ENCODE measurements around the gene ARHGEF7. TPM values are rescaled to one million over a fixed set of nuclear protein-coding genes. Genes with fewer than 3 reads are reported as not detected.

The ARHGEF7 gene
- total RNA-seq, 1 donor from 2014 or later, result 270 TPM

DNA sequence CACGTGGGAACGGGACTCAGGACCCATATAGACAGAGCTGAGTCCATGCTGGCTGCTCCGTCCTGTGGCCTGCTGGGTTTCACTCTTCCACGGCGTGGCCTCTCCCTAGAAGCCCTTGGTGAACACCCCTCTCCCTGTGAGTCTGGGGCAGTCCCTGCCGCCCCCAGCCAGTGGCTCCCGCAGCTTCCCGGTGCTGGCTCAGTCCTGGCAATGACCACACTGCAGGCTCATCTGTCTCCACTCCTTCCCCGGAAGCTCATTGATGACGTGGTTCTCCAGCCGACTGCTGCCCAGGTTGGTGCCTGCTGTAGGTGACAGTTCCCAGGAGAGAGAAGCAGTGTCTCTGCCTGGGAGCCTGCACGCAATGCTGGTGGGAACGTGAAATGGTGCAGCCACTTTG, 203.3 kb downstream of the ARHGEF7 start:
- DNase-seq (ENCODE audit: low spot score), result no peak
- Mint-ChIP-seq H3K9me3 (ENCODE audit: unreplicated experiment) (no peaks in the 10 kb centered on the region), H3K4me3 (ENCODE audit: unreplicated experiment) (no peak overlapping the region), H3K4me1 (ENCODE audit: unreplicated experiment) (peaks cover 9% of the 10 kb centered on the region), H3K27ac (ENCODE audit: unreplicated experiment) (peak overlapping the region; percentile 74), H3K36me3 (ENCODE audit: low read depth, unreplicated experiment) (peaks cover 22% of the 10 kb centered on the region), H3K27me3 (ENCODE audit: unreplicated experiment) (peaks cover 26% of the 10 kb centered on the region)
- TF ChIP-seq, protein P1, sequence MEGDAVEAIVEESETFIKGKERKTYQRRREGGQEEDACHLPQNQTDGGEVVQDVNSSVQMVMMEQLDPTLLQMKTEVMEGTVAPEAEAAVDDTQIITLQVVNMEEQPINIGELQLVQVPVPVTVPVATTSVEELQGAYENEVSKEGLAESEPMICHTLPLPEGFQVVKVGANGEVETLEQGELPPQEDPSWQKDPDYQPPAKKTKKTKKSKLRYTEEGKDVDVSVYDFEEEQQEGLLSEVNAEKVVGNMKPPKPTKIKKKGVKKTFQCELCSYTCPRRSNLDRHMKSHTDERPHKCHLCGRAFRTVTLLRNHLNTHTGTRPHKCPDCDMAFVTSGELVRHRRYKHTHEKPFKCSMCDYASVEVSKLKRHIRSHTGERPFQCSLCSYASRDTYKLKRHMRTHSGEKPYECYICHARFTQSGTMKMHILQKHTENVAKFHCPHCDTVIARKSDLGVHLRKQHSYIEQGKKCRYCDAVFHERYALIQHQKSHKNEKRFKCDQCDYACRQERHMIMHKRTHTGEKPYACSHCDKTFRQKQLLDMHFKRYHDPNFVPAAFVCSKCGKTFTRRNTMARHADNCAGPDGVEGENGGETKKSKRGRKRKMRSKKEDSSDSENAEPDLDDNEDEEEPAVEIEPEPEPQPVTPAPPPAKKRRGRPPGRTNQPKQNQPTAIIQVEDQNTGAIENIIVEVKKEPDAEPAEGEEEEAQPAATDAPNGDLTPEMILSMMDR (IDR thresholded peaks at IDR 0.05; ENCODE audit: unreplicated experiment), result no peak

DNA sequence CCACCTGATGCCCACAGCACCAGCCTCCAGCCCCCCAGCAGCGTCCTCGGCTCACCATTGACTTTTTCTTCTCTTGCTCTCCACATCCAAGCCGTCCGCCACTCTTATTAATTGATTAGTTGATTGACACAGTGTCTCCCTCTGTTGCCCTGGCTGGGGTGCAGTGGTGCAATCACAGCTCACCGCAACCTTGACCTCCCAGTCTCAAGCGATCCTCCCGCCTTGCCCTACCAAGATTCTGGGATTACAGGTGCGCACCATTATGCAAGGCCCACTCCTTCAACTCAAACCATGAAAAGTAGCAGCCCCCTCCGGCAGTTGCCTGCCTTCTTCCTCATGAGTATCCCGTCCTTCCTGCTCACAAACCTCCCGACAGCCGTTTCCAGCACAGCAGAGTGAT, 204.4 kb downstream of the ARHGEF7 start:
- peaks cover 16% of the 10 kb centered on the region for H3K36me3 Mint-ChIP-seq (ENCODE audit: low read depth, unreplicated experiment)
- H3K4me1 Mint-ChIP-seq (ENCODE audit: unreplicated experiment), result peaks cover 4% of the 10 kb centered on the region
- peaks cover 38% of the 10 kb centered on the region for H3K27me3 Mint-ChIP-seq (ENCODE audit: unreplicated experiment)
- peak overlapping the region; percentile 9 for H3K27ac Mint-ChIP-seq (ENCODE audit: unreplicated experiment)
- TF ChIP-seq, protein P1 (IDR thresholded peaks at IDR 0.05; ENCODE audit: unreplicated experiment), result no peak
- no peaks in the 10 kb centered on the region for H3K9me3 Mint-ChIP-seq (ENCODE audit: unreplicated experiment)
- no peak overlapping the region for H3K4me3 Mint-ChIP-seq (ENCODE audit: unreplicated experiment)
- no peak for DNase-seq (ENCODE audit: low spot score)

DNA sequence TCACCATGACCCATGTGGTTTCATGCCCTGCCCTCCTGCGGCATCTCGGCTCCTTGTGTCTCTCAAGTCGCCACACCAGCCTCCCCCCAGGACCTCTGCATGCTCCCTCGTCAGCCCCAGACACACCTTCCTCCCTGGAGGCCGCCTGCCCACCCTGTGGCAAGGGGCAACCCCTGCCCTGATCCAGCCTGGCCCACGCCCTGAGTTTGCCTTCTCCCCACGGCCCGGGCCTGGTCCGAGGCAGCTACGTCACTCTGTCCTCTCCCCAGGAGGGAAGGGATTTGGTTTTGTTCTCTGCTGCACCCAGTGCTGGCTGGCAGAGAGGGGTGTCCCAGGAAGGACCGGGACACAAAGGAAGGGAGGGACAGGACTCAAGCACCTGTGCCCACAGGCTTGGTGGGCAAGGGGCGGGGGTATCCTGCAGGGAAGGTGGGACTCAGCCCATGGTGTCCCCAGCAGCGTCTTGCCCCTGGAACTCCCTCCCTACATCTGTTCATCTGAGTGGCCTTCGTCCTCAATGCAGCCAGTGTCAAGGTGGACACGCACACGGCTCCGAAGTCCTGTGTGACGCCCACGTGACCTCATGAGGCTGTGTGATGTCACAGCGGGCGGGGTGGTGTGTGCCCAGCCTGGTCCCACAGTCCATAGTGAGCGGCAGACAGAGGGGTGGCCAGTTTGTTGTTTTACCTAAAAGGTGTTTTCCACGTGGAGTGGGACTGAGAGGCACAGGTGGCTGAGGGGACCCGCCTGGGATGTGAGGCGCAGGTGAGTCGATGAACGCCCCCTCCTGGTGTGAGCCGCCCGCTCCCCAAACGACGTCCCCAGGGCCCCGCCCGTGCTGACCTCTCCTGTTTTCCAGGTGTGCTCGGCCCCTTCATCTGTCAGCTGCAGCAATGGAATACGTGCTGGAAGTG, 205.1 kb downstream of the ARHGEF7 start, which contains the start of gene TEX29:
Gene TEX29, plus strand, starts transcription at position 645 of the 914 bp plus-strand sequence. Its CDS starts 249 bp downstream, at position 894.
- DNase-seq (ENCODE audit: low spot score), result no peak
- Mint-ChIP-seq H3K4me3 (ENCODE audit: unreplicated experiment) (no peak within 1 kb of the TSS), H3K36me3 (ENCODE audit: low read depth, unreplicated experiment) (peaks cover 16% of the 10 kb centered on the region), H3K9me3 (ENCODE audit: unreplicated experiment) (no peaks in the 10 kb centered on the region), H3K27ac (ENCODE audit: unreplicated experiment) (peak within 1 kb of the TSS; percentile 9), H3K4me1 (ENCODE audit: unreplicated experiment) (peaks cover 4% of the 10 kb centered on the region), H3K27me3 (ENCODE audit: unreplicated experiment) (peaks cover 40% of the 10 kb centered on the region)
- TF ChIP-seq, protein P1 (IDR thresholded peaks at IDR 0.05; ENCODE audit: unreplicated experiment), result no peak

DNA sequence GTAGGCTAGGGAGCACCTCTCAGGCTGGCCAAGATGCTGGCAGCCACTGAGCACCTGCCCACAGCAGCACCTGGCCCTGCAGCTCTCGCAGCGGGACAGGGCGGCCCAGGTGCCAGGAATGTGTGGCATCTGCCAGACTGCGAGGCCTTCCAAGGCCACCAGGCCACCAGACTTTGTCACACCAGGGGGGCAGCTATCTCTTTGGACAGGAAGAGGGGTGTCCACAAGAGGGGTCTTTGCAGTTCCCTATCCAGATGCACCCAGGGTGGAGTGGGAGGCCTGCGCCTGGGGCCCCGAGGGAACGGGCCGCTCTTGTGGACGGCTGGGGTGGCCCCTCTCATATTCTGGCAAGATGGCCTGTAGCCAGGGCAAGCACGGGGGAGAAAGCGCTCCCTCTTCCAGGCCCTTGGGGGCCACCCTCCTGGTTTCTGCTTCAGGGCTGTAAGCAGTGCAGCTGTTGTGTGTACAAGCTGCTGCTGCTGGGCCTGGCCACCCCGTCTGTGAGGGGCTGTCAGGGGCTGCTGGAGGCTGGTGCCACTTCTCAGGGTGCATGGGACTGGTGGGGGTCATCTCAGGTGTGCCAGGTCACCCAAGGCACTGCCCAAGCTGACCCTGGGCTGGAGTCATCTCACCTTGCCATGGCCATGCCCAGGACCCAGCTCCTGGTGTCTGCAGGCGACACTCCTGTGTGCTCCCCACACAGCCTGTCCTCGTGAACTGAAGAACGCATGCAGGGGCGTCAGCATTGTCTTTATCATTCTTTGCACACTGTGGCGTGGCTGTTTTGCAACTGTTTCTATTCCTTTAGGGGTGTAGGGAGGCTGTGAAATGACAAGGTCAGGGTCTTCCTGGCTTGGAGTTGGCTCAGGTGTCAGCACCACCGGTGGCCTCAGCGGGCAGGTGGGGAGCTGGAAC, 207.1 kb downstream of the ARHGEF7 start:
- peaks cover 11% of the 10 kb centered on the region for H3K36me3 Mint-ChIP-seq (ENCODE audit: low read depth, unreplicated experiment)
- TF ChIP-seq, protein P1 (IDR thresholded peaks at IDR 0.05; ENCODE audit: unreplicated experiment), result no peak
- peaks cover 2% of the 10 kb centered on the region for H3K4me1 Mint-ChIP-seq (ENCODE audit: unreplicated experiment)
- H3K27ac Mint-ChIP-seq (ENCODE audit: unreplicated experiment), result no peak overlapping the region
- no peak for DNase-seq (ENCODE audit: low spot score)
- H3K4me3 Mint-ChIP-seq (ENCODE audit: unreplicated experiment), result no peak overlapping the region
- H3K9me3 Mint-ChIP-seq (ENCODE audit: unreplicated experiment), result no peaks in the 10 kb centered on the region
- H3K27me3 Mint-ChIP-seq (ENCODE audit: unreplicated experiment), result peaks cover 43% of the 10 kb centered on the region

Data from endothelial cell (in vitro differentiated cells).